ENCODE measurements around the gene NFE2L1.
"Not testable (repeated sequence)": the region's sequence is repeated elsewhere in the genome, so short reads cannot be mapped to it uniquely, and the experiment has no call there.

NFE2L1 gene

GRCh38 chr17:48048384-48049126, 396 bp downstream of the NFE2L1 start:
- DNase-seq, result peak in 1 of 2 experiments; percentile 68

- no peak for DNase-seq
Measured at GRCh38 chr17:48051283-48051682, 3.1 kb downstream of the NFE2L1 start.

- DNase-seq, result peak in 1 of 2 experiments; percentile 55
Measured at GRCh38 chr17:48051706-48052486, 3.7 kb downstream of the NFE2L1 start.

DNA sequence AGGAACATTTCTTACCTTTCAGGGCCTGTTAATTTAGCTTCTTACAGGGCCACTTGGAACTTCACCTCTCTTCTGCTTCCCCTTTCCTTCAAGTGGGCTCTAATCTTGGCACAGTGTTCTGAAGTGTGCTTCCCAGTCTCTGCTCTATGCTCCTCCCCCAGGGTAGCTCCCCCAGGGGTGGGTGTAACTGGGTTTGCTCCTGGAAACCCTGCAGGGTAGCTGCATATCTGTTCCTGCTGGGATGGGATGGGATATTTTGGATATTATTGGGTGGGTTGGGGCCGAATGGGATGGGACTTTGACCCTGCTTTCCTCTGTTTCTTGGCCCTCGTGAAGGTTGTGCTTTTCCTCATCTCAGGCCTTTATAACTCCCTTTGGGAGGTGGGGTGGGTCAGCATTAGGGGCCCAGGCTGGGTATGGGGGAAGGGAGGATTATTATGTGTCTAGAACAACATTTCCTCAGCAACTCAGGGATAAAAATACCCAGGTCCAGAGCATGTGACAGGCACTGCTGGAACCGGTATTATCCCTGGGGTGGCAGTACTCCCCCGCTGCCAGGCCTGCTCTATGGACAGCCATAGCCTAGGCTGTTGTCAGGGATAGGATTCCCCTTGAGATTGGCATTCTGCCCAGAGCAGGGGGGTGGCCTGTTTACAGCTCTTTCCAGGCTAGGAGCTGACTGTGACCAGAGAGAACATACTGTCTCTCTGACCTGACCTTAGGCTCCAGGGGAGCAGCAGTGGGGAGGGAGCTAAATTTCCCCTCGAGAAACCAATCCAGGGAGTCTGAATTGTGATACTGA, 5.0 kb downstream of the NFE2L1 start:
- peak in 1 of 2 experiments; percentile 55 for DNase-seq

- no peak for DNase-seq
Measured at GRCh38 chr17:48053758-48054237, 5.6 kb downstream of the NFE2L1 start.

DNA sequence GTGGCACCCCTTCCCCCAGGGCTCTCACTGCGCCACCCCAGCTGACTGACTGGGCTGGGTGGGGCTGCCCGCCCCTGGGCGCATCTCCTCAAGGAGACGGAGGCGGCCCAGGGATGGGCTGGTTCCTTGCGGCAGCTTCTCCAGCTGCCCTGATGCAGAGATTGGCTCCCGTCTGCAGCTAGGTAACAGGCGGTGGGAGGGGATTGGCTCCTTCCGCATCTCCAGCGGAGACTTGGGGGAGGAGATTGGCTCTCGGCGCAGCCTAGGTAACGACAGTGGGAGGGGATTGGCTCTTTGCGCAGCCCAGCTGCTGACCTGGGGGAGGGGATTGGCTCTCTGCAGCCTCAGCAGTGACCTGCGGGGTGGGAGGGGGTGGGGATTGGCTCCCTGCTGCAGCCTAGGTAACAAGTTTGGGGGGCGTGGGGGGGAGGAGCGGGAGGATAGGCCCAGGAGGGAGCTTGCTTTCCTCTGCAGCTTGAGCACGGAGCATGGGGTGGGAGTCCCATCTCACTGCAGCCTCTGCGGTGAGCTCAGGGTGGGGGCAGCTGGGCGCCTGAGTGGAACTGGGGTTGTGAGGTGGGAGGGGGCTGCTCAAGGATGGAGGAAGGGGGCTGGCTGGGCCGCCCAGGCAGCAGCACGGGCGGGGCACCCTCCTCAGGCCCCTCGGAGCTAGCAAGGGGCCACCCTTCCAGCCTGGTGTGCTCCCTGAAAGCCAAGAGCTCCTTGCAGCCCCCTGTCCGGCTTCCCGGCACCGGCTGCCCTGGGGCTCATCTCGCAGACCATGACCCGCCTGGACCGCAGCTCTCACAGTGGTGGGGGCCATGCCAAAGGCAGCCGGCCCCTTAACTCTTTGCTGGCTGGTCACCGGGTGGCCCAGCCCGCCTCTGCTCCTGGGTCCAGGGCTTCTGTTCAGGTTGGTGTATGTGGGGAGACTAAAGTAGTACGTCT, 6.4 kb downstream of the NFE2L1 start:
- peak in 1 of 2 experiments; percentile 20 for DNase-seq

DNA sequence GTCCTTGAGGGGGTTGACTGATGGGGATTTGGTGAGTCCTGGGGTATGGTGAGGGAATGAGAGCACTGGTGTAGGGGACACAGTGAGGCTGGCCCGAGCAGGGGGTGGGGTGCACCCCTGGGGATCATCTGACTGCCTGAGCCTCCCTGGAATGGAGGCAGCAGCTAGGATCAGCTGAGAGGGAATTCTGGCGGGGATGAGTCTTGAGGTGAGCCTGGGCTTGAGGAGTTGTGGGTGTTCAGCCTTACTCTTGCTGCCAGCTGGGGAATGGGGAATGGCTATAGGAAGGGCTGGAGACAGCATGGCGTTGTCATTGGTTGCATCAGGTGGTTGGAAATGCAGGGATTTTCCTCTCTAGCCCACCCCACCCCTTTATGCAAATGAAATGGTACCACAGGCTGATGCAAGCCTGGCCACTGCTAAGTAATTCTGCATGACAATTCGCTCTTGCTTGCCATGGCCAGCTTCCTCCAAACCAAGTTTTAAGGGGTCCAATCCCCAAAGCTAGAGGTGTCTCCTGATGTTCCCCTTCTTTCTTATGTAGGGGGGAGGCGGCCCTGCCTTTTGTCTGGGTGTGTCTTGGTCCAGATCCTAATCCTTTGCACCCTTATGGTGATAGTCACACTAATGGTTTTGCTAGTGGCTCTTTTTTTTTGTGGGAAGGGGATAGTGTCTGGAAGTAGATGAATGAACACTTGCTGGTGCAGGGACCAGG, 7.5 kb downstream of the NFE2L1 start:
- DNase-seq, result no peak

- no peak for DNase-seq
Measured at GRCh38 chr17:48056246-48056745, 8.1 kb downstream of the NFE2L1 start.

- no peak for DNase-seq
Measured at GRCh38 chr17:48056879-48057278, 8.7 kb downstream of the NFE2L1 start.

- no peak for DNase-seq
Measured at GRCh38 chr17:48057626-48058025, 9.5 kb downstream of the NFE2L1 start.

DNA sequence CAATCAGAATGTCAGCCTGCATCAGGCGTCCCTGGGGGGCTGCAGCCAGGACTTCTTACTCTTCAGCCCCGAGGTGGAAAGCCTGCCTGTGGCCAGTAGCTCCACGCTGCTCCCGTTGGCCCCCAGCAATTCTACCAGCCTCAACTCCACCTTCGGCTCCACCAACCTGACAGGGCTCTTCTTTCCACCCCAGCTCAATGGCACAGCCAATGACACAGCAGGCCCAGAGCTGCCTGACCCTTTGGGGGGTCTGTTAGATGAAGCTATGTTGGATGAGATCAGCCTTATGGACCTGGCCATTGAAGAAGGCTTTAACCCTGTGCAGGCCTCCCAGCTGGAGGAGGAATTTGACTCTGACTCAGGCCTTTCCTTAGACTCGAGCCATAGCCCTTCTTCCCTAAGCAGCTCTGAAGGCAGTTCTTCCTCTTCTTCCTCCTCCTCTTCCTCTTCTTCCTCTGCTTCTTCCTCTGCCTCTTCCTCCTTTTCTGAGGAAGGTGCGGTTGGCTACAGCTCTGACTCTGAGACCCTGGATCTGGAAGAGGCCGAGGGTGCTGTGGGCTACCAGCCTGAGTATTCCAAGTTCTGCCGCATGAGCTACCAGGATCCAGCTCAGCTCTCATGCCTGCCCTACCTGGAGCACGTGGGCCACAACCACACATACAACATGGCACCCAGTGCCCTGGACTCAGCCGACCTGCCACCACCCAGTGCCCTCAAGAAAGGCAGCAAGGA, 10.4 kb downstream of the NFE2L1 start:
- DNase-seq, result no peak

- no peak for DNase-seq
Measured at GRCh38 chr17:48059125-48059668, 11.0 kb downstream of the NFE2L1 start.

GRCh38 chr17:48060249-48060648, 12.1 kb downstream of the NFE2L1 start:
- no peak for DNase-seq

DNA sequence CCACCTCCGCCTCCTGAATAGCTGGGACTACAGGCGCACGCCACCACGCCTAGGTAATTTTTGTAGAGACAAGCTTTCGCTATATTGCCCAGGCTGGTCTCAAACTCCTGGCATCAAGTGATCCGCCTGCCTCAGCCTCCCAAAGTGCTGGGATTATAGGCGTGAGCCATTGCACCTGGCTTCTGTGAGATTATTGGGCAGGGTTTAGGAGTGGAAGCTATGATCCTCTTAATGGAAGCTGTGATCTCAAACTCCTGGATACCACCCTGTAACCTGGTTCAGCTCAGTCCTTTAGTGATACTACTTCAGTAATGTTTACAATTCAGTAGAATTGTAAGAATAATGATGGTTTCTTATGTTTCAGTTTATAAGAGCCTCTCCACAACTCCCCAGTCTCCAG, 14.1 kb downstream of the NFE2L1 start:
- DNase-seq, result no peak

DNA sequence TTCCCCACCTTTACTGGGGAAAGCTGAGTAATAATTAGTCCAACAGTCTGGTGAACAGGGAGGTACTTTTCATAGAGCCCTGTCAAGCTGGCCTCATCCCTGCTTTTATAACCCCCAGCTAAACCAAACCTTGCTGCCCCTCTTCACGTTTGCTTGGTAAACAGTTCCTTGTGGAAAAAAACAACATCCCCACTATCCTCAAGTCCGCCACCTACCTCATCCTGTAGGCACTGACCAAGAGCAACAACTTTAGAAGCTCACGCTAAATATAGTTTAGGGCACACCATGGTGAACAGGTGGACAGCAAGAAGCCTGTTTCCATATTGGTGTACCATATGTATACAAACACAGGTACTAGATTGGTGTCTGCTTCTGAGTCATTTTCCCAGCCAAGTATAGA, 16.5 kb downstream of the NFE2L1 start:
- DNase-seq, result no peak

DNA sequence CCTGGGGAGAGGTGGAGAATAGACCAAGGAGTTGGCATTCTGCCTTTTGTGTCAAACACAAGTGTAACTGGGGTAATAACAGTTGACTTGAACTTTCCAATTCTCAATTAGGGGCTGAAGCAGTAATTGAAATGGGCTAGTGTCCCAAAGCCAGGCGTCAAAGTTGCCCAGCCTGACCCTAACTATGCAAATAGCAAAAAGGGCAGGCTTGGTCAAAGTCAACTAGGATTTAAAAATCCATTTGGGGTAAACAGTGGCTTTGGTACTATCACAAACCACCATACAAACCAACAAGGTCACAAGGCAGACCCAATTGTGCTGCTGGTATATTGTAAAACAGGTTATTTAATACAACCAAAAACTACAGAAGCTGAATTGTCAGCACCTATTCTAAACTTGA, 18.0 kb downstream of the NFE2L1 start:
- DNase-seq, result no peak

DNA sequence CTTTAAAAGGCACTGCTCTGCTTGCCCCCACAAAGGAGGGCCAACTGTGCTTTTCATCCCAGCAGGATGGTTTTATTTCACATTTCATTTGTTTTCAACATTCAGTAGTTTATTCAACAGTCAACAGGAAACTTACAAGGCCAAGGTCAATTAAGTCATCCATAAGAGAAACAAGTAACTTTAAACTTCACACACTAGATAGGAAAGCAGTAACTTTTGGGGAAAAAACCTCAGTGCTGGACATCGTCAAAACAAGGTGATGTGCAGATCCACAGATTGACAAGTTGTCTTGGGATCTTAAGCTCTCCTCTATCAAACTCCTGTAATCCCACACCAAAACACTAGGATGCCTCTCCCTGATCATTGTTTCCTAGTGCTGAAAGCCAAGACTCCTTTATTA, 18.5 kb downstream of the NFE2L1 start:
- no peak for DNase-seq

DNA sequence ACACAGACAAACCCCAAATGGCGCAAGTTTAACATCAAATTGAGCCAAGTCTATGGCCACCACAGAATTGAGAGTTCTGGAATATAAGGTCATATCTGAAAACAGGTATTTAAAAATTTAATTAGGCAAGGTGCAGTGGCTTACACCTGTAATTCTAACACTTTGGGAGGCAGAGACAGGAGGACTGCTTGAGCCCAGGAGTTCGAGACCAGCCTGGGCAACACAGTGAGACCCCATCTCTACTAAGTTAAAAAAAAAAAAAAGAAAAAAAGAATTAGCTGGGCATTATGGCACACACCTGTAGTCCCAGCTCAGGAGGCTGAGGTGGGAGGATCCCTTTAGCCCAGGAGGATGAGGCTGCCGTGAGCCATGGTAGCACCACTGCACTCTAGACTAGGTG, 19.1 kb downstream of the NFE2L1 start:
- DNase-seq, result no peak

DNA sequence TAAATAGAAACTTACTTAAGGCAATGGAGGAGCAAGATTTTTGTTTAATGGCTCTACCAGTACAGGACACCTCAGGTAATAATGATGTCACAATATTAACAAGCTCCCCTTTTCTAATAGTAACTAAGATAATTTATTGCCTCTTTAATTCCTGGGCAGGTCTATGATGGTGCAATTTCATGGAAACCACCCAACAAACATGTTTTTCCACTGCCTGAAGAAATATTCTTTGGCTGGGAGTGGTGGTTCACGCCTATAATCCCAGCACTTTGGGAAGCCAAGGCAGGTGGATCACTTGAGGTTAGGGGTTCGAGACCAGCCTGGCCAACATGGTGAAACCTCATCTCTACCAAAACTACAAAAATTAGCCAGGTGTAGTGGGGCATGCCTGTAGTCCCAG, 19.6 kb downstream of the NFE2L1 start:
- DNase-seq, result not testable (repeated sequence)

DNA sequence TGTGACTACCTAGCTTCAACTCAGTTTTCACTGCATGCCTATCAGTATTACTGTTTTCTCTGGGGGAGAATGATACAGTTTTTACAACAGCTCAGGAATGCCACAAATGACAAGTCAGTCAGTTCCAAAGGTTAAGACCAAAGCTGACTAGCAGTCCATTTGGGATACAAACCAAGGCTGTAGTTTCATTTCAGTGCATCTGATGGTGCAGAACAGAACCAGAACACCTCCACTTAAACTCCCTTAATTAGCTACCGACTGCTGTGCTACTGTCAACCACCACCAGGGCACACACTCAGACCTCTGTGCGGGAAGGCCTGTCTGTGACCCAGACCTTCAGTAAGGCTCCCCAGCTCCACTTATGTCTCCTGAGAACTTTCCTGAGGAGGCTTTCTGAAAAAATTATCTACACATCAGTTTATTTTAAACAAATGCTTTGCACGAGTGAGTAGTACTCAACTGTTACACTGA, 20.4 kb downstream of the NFE2L1 start:
- no peak for DNase-seq

Measured in NCI-H446 (cell line).